ENCODE results near the gene ZBTB20. TPM values are rescaled to one million over a fixed set of nuclear protein-coding genes. Genes with fewer than 3 reads are reported as not detected.
"Not testable (repeated sequence)": the region's sequence is repeated elsewhere in the genome, so short reads cannot be mapped to it uniquely, and the experiment has no call there.

Gene ZBTB20
- 110 TPM for total RNA-seq

DNA sequence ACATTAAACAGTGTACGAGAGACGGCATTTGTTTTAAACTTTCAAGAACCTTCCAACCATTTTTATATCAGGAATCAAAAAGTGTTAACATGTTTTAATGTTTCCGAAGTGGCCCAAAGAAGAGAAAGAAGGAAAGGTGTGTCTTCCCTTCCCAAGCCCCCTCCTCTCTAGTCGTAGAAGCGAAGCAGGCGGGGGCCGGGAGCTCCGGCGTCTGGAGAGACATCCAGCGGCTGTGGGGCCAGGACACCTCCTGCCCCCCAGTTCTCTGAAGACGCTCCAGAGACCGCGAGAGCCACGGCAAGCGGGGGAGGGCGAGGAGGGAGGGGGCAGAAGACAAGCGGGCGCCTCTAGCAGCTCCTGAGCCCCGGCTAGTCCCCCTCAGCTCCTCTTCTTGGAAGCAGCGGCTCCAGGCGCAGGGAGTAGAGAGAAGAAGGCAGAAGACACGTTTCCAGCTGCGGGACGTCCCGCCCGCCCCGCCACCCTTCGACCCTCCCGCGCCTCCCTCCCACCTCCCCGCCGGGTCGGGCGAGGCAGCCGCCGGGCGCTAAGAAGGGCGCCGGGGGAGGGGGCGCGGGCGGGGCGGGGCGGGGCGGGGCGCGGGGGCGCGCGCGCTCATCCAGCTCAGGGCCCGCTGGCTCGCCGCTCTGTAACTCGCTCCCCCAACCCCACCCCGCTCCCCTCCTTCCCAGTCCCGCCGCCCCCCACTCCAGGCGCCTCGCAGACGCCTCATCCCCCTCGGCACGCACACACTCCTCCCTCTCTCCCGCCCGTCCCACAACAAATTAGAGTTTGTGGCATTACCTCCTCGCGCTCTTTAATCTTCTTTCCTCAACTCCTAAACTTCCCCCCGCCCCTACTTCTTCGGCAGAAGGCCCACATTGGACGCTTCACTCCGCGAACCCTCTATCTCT lies at the start of gene ZBTB20:
Gene ZBTB20 (minus strand): TSS at position 871 of the 911 bp plus-strand sequence.
- DNase-seq (ENCODE audit: low spot score): peak; percentile 70

DNA sequence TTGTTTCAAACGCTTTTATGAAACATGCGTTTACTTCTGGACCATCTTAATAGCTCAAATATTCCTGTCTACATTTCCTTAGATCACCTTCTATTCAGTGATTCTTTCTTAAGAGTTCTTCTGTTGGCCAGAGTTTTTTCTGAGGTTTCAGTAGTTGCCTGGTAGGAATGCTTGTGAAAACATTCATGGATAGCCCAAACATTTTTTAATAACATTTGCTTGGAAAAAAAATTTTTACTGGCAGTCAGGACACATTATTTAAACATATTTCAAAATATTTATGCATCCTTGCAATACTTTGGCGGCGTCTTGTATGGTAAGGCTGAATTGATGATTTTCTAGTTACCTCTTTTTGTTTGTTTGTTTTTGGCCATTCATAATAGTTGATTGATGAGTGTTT lies 47.4 kb upstream of the ZBTB20 start:
- no peak for DNase-seq (ENCODE audit: low spot score)

DNA sequence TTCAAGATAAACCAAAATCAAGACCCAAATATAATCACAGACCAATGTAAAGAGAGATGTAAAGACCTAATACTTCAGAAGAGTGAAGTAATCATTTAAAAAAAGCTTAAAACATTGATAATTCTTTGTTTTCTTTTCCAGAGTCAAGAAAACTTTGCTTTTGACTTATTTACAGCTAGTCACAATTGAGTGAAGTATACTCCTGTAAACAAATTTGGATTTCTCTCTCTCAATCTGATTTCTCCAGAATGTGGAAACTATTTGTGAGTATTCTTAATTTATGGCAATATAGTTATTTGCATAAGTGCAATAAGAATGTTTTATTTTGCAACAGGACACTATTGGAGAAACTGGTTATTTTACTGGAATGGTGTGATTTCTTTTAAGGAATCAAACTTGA lies 43.7 kb upstream of the ZBTB20 start:
- DNase-seq (ENCODE audit: low spot score): no peak

- DNase-seq (ENCODE audit: low spot score): no peak
Observed at GRCh38 chr3:115187149-115187757, 40.2 kb upstream of the ZBTB20 start.

GRCh38 chr3:115186351-115187148 lies 39.5 kb upstream of the ZBTB20 start:
- DNase-seq (ENCODE audit: low spot score): no peak

DNA sequence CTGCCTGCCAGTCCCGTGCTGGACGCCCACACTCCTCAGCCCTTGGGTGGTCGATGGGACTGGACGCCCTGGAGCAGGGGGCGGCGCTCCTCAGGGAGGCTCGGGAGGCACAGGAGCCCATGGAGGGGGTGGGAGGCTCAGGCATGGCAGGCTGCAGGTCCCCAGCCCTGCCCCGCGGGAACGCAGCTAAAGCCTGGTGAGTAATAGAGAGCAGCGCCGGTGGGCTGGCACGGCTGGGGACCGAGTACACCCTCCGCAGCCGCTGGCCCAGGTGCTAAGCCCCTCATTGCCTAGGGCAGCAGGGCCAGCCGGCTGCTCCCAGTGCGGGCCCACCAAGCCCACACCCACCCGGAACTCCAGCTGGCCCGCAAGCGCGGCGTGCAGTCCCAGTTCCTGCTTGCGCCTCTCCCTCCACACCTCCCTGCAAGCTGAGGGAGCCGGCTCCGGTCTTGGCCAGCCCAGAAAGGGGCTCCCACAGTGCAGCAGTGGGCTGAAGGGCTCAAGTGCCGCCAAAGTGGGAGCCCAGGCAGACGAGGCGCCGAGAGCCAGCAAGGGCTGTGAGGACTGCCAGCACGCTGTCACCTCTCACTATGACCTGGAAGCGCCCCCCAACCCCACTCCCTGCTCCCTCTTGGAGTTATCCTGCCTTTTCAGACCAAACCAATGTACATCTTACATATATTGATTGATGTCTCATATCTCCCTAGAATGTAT lies 37.9 kb upstream of the ZBTB20 start:
- DNase-seq (ENCODE audit: low spot score): not testable (repeated sequence)

DNA sequence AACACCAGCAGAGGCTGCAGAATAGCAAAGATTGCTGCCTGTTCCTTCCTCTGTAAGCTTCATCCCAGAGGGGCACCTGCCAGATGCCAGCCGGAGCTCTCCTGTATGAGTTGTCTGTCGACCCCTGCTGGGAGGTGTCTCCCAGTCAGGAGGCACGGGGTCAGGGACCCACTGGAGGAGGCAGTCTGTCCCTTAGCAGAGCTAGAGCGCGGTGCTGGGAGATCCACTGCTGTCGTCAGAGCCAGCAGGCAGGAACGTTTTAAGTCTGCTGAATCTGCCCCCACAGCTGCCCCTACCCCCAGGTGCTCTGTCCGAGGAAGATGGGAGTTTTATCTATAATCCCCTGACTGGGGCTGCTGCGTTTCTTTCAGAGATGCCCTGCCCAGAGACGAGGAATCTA lies 31.8 kb upstream of the ZBTB20 start:
- not testable (repeated sequence) for DNase-seq (ENCODE audit: low spot score)

DNA sequence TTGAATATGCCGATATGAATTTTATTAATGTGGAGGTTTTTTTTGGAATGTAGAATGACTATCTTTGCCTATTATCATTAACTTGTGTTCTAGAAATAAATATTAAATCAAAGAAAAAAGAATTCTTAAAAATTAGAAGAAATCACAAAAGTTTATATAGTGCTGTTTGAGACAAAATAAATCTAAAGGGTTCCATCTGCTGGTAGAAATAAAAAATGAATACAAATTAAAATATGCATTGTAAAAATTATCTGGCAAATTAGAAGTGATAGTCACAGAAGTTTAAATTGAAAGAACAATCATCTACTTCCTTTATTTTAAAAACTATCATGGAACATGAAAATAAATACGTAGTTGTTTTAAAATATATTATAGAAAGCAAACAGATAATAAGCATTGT lies 22.7 kb upstream of the ZBTB20 start:
- no peak for DNase-seq (ENCODE audit: low spot score)

- DNase-seq (ENCODE audit: low spot score): no peak
Observed at GRCh38 chr3:115165701-115166100, 18.6 kb upstream of the ZBTB20 start.

DNA sequence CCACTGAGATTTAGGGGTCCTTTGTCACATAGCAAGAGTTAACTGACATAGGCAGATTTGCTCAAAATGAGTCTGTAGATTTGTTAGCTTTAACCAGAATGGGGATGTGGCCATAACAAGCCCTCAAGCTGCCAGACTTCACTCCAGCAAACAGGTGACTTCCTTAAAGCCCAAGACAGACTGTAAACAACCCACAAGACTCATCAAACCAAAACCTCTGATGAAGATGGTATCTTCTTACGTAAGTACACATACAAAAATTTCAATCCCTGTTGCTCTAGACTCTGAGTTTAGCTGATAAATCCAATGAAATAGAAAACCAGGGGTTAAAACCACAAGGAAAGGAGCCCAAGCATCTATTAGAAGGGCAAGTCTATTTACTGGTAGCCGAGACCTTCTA lies 18.2 kb upstream of the ZBTB20 start:
- DNase-seq (ENCODE audit: low spot score): no peak

GRCh38 chr3:115164374-115165221 lies 17.5 kb upstream of the ZBTB20 start:
- DNase-seq (ENCODE audit: low spot score): no peak

- DNase-seq (ENCODE audit: low spot score): no peak
Observed at GRCh38 chr3:115162759-115163158, 15.7 kb upstream of the ZBTB20 start.

DNA sequence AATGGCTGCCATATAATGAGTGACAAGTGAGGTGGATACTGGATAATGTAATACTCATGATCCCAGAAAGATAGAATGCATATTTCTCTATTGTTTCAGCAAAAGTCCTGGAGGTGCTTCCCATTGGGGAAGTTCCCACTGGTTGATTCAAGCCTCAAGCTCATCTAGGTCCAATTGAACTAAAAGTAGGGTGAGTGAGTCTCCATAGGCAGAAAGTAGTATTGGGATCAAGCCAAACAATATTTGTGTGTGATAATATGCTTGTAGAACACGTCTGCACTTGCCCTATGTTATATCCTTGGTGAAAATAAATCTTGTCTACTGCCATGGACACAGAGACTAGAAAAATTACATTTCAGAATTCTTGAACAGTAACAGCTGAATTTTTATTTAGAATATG lies 14.8 kb upstream of the ZBTB20 start:
- DNase-seq (ENCODE audit: low spot score): no peak

DNA sequence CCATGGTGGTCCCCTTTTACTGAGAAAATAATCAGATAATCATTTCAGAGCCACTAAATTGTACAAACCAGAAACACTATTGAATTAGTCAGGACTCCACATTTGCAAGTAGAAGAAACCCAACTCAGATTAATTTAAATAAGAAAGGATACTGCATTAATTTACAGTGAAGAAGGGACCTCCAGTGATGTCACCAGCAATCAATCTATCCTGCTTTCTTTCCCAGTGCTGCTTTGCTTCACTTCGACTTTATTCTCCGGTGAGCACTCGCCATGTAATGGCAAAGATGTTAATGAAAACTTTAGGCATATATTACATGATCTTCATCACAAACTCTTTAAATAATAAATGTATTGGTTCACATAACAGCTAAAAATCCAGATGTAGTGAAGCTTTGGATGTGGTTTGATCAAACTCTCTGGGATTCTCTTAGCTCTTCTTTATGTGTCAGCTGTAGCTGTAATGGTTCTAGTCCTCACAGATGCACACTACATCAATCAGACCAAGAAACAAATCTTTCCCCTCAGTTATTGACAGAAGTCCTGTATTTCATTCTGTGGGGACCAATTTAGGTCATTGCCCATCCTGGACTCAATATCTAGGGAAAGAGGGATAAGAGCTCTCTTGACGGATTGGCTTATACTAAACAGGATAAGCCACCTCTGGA lies 14.2 kb upstream of the ZBTB20 start:
- DNase-seq (ENCODE audit: low spot score): no peak

DNA sequence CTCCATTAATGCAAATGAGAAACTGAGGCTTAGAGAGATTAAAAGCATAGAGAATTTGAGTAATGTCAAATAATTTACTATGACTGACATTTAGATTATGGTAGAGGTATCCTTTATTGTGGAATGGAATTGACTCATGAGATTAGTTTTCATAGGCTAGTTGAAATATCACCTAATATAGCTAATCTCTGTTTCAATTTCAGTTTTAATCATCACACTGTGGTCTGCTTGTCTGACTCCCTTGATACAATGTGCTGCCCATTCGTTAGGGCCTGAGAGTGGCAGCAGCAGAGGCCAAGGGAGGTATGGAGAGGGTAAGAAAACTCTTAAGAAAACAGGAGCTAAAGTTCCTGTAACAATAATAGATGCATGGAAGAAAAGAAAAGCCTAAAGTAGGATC lies 13.2 kb upstream of the ZBTB20 start:
- no peak for DNase-seq (ENCODE audit: low spot score)

DNA sequence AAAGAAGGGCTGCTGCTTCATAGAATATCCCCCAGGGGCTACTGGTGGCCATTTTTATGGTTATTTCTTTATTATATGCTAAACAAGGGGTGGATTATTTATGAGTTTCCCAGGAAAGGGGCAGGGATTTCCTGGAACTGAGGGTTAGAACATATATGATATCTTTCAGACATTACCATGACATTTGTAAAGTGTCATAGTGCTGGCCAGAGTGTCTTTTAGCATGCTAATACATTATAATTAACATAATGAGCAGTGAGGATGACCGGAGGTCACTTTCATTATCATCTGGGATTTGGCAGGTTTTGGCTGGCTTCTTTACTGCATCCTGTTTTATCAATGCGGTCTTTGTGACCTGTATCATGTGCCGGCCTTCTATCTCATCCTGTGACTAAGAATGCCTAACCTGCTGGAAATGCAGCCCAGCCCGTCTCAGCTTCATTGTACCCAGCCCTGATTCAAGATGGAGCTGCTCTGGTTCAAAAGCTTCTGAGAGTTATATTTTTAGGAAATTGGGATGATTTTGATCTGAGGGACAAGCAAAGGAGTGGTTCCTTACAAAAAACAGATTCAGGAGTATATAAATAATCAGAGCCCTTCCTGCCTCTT lies 9.1 kb upstream of the ZBTB20 start:
- no peak for DNase-seq (ENCODE audit: low spot score)

DNA sequence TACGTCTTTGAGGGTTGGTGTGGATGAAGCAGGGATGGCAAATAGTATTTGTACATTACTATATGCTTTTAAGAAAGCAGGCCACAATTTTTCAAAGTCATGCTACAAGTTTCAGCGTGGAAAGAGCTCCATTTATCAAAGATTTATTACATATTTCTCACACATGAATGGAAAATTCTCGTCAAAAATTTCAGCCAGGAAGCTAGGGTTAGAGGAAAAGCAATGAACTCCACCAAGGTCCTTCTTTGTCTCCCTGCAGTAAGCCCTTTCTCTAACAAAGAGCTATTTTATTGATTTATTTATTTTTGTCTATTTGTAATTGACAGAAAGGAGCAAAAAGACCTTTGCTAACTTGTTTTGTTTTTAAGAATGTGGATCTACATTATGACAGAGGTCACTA lies 7.5 kb upstream of the ZBTB20 start:
- DNase-seq (ENCODE audit: low spot score): no peak

GRCh38 chr3:115151921-115152320 lies 4.8 kb upstream of the ZBTB20 start:
- no peak for DNase-seq (ENCODE audit: low spot score)

DNA sequence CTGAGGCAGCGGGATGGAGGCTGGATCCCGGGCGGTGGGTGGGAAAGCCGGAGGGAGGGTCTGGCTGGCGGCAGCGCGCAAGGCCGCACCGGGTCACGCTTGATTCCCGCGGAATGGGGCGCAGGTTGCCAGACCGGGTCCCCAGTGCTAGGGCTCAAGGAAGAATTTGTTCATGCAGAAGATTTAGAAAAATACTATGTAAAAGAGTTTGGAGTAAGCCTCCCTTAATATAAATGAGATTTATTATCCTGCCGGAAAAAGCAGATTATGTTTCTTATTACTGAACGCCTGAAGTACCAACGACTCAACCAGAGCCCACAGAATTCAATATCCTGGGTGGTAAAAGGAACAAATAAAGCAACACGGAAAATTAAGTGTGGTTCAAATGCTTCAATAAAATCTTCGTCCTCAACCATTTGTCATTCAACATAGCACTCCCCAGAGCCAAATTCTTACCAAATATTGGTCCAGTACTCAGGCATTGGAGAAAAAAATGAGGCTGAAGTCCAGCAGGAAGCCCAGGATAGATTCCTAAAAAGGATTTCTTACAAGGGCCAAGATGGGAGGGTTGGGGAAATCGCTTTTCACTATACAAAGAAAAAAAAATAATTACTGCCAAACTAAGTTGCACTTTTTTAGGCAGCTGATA lies 1.2 kb upstream of the ZBTB20 start:
- no peak for DNase-seq (ENCODE audit: low spot score)
